MM.1S (cell line): ENCODE results near the gene KANK2.

Experiments used
- EZH2 ChIP-seq: fragments of 300-600 bp; sonication (generic); optimal IDR thresholded peaks from 2 replicates; pipeline ENCODE3; 2017; ENCODE audit warnings: low read depth, mild to moderate bottlenecking, antibody characterized with exemption, low read length, mixed read lengths
- EZH2phosphoT487 ChIP-seq: fragments of 300-600 bp; sonication (generic); IDR thresholded peaks from 2 replicates; pipeline ENCODE4 v1.6.1; 2018; ENCODE audit warnings: antibody characterized with exemption, low read length
- TF ChIP-seq, protein P1 (sequence below): fragments of 300-600 bp; sonication (generic); IDR thresholded peaks from 2 replicates; pipeline ENCODE4 v1.5.1; 2016; ENCODE audit warnings: antibody characterized with exemption, low read length, mixed read lengths

DNA sequence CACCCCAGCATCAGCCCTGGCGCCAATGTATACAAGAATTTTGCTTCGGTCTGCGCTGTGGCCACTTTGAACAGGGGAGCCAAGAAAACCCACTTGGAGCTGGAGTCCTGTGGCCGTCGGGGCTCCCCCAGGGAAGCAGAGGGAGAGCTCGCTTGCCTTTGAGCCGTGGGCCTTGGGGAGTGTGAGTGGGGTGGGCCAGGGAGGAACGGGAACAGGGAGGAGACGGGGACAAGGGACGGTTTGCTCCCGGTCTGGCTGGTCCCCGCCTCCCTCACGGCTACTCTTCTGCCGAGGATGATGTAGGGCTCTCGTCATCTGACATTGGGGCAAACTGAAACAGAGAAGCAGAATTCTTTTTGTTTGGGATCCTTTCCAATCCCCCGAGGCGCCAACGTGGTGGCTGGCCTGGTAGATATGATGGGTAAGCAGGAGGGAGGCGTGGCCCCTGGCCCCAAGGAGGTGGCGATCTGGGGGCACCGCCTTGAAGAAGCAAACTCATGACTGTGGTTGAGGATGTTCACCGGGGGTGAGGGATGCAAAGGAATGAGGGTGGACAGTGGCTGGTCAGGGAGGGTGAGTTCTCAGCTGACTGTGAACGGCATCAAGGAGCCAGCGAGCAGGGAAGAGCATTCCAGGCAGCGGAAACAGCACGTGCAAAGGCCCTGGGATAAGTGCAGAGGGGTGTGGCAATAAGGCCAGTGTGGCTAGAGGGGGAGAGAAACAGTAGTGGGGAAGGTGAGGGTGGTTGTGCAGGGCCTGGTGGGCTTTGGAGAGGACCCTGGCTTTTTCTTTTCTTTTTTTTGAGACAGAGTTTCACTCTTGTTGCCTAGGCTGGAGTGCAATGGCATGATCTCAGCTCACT, 30.8 kb downstream of the KANK2 start:
- TF ChIP-seq, protein P1, sequence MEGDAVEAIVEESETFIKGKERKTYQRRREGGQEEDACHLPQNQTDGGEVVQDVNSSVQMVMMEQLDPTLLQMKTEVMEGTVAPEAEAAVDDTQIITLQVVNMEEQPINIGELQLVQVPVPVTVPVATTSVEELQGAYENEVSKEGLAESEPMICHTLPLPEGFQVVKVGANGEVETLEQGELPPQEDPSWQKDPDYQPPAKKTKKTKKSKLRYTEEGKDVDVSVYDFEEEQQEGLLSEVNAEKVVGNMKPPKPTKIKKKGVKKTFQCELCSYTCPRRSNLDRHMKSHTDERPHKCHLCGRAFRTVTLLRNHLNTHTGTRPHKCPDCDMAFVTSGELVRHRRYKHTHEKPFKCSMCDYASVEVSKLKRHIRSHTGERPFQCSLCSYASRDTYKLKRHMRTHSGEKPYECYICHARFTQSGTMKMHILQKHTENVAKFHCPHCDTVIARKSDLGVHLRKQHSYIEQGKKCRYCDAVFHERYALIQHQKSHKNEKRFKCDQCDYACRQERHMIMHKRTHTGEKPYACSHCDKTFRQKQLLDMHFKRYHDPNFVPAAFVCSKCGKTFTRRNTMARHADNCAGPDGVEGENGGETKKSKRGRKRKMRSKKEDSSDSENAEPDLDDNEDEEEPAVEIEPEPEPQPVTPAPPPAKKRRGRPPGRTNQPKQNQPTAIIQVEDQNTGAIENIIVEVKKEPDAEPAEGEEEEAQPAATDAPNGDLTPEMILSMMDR: no peak
- TF ChIP-seq EZH2 (no peak), EZH2phosphoT487 (no peak)
